Fibroblast of pulmonary artery (primary cell): ENCODE measurements around the gene GADL1.

Experiments used
- DNase-seq: peaks from one replicate; pipeline ENCODE4 v3.0.0-alpha.2; 2010; ENCODE audit warnings: low read depth
- H3K4me3 ChIP-seq: replicated peaks from 2 replicates; pipeline ENCODE4 v1.5.1; 2011; ENCODE audit warnings: low read depth, mild to moderate bottlenecking, control low read depth, low read length, moderate library complexity
- CTCF ChIP-seq: IDR thresholded peaks from 2 replicates; pipeline ENCODE4 v1.5.1; 2011; ENCODE audit warnings: mild to moderate bottlenecking, control low read depth, low read length, inconsistent platforms; ENCODE audit errors: missing control alignments

Gene GADL1

GRCh38 chr3:30702038-30702827 lies 192.2 kb downstream of the GADL1 start:
- no peak for TF ChIP-seq CTCF
- DNase-seq, result no peak
- no peak overlapping the region for H3K4me3 ChIP-seq

- no peak for DNase-seq
- no peak for TF ChIP-seq CTCF
- H3K4me3 ChIP-seq, result no peak overlapping the region
These were observed 193.6 kb downstream of the GADL1 start for GRCh38 chr3:30700702-30701321.

GRCh38 chr3:30699927-30700326 lies 194.5 kb downstream of the GADL1 start:
- no peak for DNase-seq
- no peak overlapping the region for H3K4me3 ChIP-seq
- no peak for TF ChIP-seq CTCF

- no peak for DNase-seq
- no peak for TF ChIP-seq CTCF
- H3K4me3 ChIP-seq, result no peak overlapping the region
These were observed 195.9 kb downstream of the GADL1 start for GRCh38 chr3:30698549-30698948.

GRCh38 chr3:30696896-30697295 lies 197.6 kb downstream of the GADL1 start:
- H3K4me3 ChIP-seq, result no peak overlapping the region
- no peak for TF ChIP-seq CTCF
- DNase-seq, result no peak

GRCh38 chr3:30696403-30696819 lies 198.1 kb downstream of the GADL1 start:
- TF ChIP-seq CTCF, result no peak
- no peak overlapping the region for H3K4me3 ChIP-seq
- DNase-seq, result peak; percentile 36
